Measurements from ENCODE around the gene TRIM25.

- TF ChIP-seq CTCF (IDR thresholded peaks at IDR 0.05; ENCODE audit: insufficient read depth, low read depth, low read length), result no peak
- no peak for TF ChIP-seq EZH2 (IDR thresholded peaks at IDR 0.05; ENCODE audit: insufficient read depth, low read length)
Measured at GRCh38 chr17:56908001-56908542, 5.8 kb downstream of the TRIM25 start.

Measured in astrocyte (in vitro differentiated cells and primary cell).